Fibroblast of villous mesenchyme (primary cell): Measurements from ENCODE around the gene NACC2. TPM values are rescaled to one million over a fixed set of nuclear protein-coding genes. Genes with fewer than 3 reads are reported as not detected.

ENCODE experiments used
- DNase-seq: peaks from one replicate; pipeline ENCODE4 v3.0.0-alpha.2; 2010; ENCODE audit warnings: low read depth
- H3K4me3 ChIP-seq: 2 replicates; pipeline ENCODE4 v1.5.1; 2011; ENCODE audit warnings: low read depth, mild to moderate bottlenecking, low read length
- total RNA-seq: library from RNA; depleted of rRNA; stranded (reverse); fragments of >200 nt; gene quantifications from 2 replicates; pipeline ENCODE4 v1.2.3, GENCODE V29; 2012
- TF ChIP-seq, protein P1 (sequence below): IDR thresholded peaks from 2 replicates; pipeline ENCODE4 v1.5.1; 2012; ENCODE audit warnings: low read depth, mild to moderate bottlenecking, low read length; ENCODE audit not compliant: insufficient read depth

Gene NACC2
- total RNA-seq, 1 donor: 34.1 TPM

GRCh38 chr9:136119061-136119882, 24.2 kb upstream of the NACC2 start:
- DNase-seq: peak; percentile 32
- TF ChIP-seq, protein P1, sequence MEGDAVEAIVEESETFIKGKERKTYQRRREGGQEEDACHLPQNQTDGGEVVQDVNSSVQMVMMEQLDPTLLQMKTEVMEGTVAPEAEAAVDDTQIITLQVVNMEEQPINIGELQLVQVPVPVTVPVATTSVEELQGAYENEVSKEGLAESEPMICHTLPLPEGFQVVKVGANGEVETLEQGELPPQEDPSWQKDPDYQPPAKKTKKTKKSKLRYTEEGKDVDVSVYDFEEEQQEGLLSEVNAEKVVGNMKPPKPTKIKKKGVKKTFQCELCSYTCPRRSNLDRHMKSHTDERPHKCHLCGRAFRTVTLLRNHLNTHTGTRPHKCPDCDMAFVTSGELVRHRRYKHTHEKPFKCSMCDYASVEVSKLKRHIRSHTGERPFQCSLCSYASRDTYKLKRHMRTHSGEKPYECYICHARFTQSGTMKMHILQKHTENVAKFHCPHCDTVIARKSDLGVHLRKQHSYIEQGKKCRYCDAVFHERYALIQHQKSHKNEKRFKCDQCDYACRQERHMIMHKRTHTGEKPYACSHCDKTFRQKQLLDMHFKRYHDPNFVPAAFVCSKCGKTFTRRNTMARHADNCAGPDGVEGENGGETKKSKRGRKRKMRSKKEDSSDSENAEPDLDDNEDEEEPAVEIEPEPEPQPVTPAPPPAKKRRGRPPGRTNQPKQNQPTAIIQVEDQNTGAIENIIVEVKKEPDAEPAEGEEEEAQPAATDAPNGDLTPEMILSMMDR: no peak
- peak overlapping the region; percentile 73 for H3K4me3 ChIP-seq

DNA sequence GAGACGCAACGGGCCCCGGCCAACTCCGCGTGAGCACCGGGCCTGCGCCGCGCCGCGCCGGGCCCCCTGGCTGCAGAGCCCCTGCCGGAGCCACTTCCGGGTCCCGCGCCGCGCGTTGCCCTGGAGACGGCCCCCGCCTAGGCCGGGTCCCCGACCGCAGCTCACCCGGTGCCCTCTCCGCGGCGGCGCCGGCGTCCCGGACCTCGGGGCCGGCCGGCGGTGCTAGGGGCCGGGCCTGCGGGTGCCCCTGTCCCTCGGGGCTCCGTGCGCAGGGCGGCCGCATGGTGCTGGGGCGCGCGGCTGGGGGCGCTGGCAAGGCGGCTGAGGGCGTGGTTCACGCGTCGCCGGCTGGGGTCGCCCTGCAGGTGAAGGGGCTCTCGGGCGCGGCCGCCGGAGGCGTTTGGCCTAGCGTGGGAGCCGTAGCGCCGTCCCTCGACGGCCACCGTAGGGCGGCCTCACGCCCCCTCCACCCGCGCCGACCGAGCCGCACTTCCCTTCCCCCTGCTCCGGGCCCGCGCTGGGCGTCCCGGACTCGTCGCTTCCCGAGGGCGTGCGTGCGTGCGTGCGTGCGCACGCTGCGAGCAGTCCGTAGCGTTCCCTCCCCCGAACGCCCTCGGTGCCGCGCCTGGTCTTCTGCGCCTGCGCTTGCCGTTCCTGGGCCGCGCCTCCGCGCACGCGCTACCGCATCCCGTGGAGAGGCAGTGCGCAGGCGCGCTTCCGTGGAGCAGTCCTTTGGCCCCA, 23.4 kb upstream of the NACC2 start, which contains the start of gene TMEM250:
TMEM250 (minus strand) TSS at position 556 of the 741 bp plus-strand sequence. CDS start 1,975 bp downstream, outside the sequence.
- peak; percentile 96 for DNase-seq
- peak within 1 kb of the TSS; percentile 73 for H3K4me3 ChIP-seq
- TF ChIP-seq, protein P1: no peak

- peak overlapping the region; percentile 73 for H3K4me3 ChIP-seq
- DNase-seq: peak; percentile 22
- TF ChIP-seq, protein P1: no peak
Observed at GRCh38 chr9:136117916-136118319, 22.8 kb upstream of the NACC2 start.

DNA sequence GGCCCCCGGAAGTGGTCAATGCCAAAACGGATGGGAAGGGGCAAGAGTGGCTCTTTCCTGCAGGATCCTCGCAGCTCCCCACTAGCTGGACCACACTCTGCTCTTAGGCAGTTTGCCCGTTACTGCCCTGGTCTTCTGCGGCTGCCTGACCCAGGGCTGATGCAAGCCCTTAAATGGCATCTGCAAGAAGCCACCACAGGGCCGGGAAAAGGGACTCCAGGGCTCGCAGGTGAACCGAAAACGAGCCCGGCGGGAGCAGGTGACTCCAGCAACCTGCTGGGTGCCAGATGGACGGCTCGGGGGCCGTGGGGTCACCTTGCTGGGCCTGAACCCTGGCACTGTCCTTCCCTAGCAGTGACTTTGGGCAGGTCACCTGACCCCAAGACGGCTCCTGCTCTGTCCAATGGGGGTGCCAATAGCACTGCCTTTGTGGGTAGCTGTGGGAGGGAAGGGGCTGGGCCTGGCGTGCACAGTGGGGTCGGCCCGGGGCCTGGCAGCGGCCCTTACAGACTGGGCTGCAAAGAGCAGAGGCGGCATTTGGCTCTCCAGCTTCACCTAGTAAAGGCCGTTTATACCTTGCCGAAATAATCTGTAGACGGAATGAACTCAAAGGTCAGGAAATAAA, 22.3 kb upstream of the NACC2 start:
- no peak for DNase-seq
- TF ChIP-seq, protein P1: no peak

DNA sequence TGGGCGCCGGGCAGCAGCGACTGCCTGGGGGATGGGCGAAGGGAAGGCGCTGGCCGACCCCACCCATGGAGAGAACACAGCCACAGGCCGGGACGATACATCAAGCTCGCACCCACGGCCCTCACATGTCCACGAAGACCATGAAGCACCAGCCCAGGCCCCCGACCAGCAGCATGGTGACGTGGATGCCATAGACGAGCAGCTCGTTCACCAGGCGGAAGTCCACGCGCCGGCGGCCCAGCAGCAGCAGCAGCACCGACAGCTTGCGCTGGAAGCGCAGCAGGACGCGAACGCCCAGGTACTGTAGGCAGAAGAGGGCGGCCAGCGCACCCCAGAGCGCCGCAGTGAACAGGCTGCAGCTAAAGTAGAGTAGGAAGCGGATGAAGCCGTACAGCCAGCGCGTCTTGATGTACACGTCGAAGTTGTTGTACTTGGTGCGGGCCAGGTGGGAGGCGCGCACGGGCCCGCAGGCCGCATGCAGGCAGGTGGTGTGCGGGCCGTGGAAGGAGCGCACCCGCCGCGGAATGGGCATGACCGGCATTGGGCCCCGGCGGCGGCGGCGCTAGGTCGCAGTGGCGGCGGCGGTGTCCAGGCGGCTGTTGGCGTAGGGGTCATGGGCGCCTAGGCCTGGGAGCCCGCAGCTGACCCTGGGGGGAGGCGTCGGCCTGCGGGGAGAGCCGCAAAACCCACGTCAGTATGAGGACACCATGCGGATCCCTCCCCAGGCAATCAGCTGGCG, 21.4 kb upstream of the NACC2 start:
- TF ChIP-seq, protein P1: no peak
- no peak overlapping the region for H3K4me3 ChIP-seq

More for the DNA sequence above, 22.3 kb upstream of the NACC2 start:
- peak overlapping the region; percentile 73 for H3K4me3 ChIP-seq

More for the DNA sequence above, 21.4 kb upstream of the NACC2 start:
- DNase-seq: no peak
